ENCODE measurements around the gene ACOT7. TPM values are rescaled to one million over a fixed set of nuclear protein-coding genes. Genes with fewer than 3 reads are reported as not detected.
A peak's percentile ranks its signal among the peaks of the same experiment; 100 is the strongest.

ACOT7 gene
- total RNA-seq, 1 experiment from 2014 or later, result 151 TPM

GRCh38 chr1:6286266-6286665 is 107.3 kb downstream of the ACOT7 start (continued):
- TF ChIP-seq FOXK1 (CRISPR knock-in tag; IDR thresholded peaks at IDR 0.05), result no peak
- TF ChIP-seq ZNF416 (CRISPR knock-in tag; IDR thresholded peaks at IDR 0.05), result no peak
- no peak for TF ChIP-seq MLX (CRISPR knock-in tag; IDR thresholded peaks at IDR 0.05)
- TF ChIP-seq, protein P1, sequence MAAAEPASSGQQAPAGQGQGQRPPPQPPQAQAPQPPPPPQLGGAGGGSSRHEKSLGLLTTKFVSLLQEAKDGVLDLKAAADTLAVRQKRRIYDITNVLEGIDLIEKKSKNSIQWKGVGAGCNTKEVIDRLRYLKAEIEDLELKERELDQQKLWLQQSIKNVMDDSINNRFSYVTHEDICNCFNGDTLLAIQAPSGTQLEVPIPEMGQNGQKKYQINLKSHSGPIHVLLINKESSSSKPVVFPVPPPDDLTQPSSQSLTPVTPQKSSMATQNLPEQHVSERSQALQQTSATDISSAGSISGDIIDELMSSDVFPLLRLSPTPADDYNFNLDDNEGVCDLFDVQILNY (CRISPR knock-in tag; IDR thresholded peaks at IDR 0.05), result no peak
- TF ChIP-seq TEAD4 (CRISPR knock-in tag; IDR thresholded peaks at IDR 0.05), result no peak
- no peak for TF ChIP-seq ZMAT4 (CRISPR knock-in tag; IDR thresholded peaks at IDR 0.05)
- no peak for TF ChIP-seq ZNF219 (CRISPR knock-in tag; IDR thresholded peaks at IDR 0.05; ENCODE audit: borderline replicate concordance)
- no peak for TF ChIP-seq PRDM15 (CRISPR knock-in tag; IDR thresholded peaks at IDR 0.05)
- TF ChIP-seq NR1H2 (CRISPR knock-in tag; IDR thresholded peaks at IDR 0.05), result no peak
- no peak for TF ChIP-seq TEAD1 (CRISPR knock-in tag; IDR thresholded peaks at IDR 0.05)
- TF ChIP-seq NR3C1 (CRISPR knock-in tag; conservative IDR thresholded peaks at IDR 0.05; ENCODE audit: low read depth), result no peak

DNA sequence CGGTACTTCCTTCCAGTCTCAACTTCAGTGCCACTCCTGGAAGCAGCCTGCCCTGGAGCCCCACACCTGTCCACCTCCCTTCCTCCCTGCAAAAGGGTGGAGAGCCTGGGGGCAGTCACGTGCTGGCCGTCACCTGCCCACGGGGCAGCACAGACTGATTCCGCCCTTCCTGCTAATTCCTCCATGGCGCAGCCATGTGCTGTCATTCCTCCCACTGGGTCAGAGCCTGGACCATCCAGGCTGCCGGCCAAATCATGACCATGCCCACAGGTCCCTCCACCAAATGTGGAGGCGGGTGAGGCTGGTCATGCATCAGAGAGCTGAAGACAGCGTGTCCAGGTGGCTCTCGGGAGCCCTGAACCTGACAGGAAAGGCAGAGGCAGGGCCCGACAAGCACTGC is 108.2 kb downstream of the ACOT7 start:
- H3K4me3 Mint-ChIP-seq, result no peak overlapping the region
- POLR2A ChIA-PET, result no interaction called here
- no peaks in the 10 kb centered on the region for H3K4me1 Mint-ChIP-seq
- no peaks in the 10 kb centered on the region for H3K27me3 Mint-ChIP-seq (ENCODE audit: low read depth)
- TF ChIP-seq USF1 (CRISPR knock-in tag; IDR thresholded peaks at IDR 0.05), result no peak
- no peak for TF ChIP-seq NR3C1 (CRISPR knock-in tag; conservative IDR thresholded peaks at IDR 0.05; ENCODE audit: low read depth)
- TF ChIP-seq ZNF263 (CRISPR knock-in tag; IDR thresholded peaks at IDR 0.05; ENCODE audit: low read depth), result no peak
- H3K9me3 Mint-ChIP-seq, result no peaks in the 10 kb centered on the region
- CTCF ChIA-PET, result interaction anchor here (1.0 to 1.9 kb wide), 3 partner anchors 17 to 153 kb away, joined by 3 to 5 read pairs (median 4); no protein-coding TSS in a partner anchor
- ATAC-seq, result no peak
- no peak for DNase-seq (ENCODE audit: low spot score)
- peak overlapping the region; percentile 50; the same call in 1 of the 2 replicates for H3K27ac Mint-ChIP-seq
- no peaks in the 10 kb centered on the region for H3K36me3 Mint-ChIP-seq

GRCh38 chr1:6282577-6283270 is 110.8 kb downstream of the ACOT7 start:
- ChIA-PET CTCF (interaction anchor here (0.7 to 2.3 kb wide), 7 partner anchors 22 to 158 kb away, joined by 3 to 12 read pairs (median 3); partner anchors contain the start of gene GPR153), POLR2A (no interaction called here)
- H3K4me1 Mint-ChIP-seq, result no peaks in the 10 kb centered on the region
- no peak overlapping the region for H3K4me3 Mint-ChIP-seq
- H3K9me3 Mint-ChIP-seq, result no peaks in the 10 kb centered on the region
- no peak for DNase-seq (ENCODE audit: low spot score)
- no peak for ATAC-seq
- peak overlapping the region; percentile 29; the same call in 1 of the 2 replicates for H3K27ac Mint-ChIP-seq
- H3K27me3 Mint-ChIP-seq (ENCODE audit: low read depth), result no peaks in the 10 kb centered on the region
- H3K36me3 Mint-ChIP-seq, result no peaks in the 10 kb centered on the region
- TF ChIP-seq SOX15 (CRISPR knock-in tag; IDR thresholded peaks at IDR 0.05) (no peak), RELA (CRISPR knock-in tag; IDR thresholded peaks at IDR 0.05; ENCODE audit: borderline replicate concordance) (no peak), TP53 (CRISPR knock-in tag; IDR thresholded peaks at IDR 0.05) (no peak), JAZF1 (CRISPR knock-in tag; IDR thresholded peaks at IDR 0.05) (no peak), GRHL2 (CRISPR knock-in tag; IDR thresholded peaks at IDR 0.05; ENCODE audit: insufficient replicate concordance, severe bottlenecking) (no peak), CBFB (CRISPR knock-in tag; IDR thresholded peaks at IDR 0.05; ENCODE audit: low read depth) (no peak)
- TF ChIP-seq, protein P2, sequence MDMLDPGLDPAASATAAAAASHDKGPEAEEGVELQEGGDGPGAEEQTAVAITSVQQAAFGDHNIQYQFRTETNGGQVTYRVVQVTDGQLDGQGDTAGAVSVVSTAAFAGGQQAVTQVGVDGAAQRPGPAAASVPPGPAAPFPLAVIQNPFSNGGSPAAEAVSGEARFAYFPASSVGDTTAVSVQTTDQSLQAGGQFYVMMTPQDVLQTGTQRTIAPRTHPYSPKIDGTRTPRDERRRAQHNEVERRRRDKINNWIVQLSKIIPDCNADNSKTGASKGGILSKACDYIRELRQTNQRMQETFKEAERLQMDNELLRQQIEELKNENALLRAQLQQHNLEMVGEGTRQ (CRISPR knock-in tag; IDR thresholded peaks at IDR 0.05), result no peak
- TF ChIP-seq, protein P3, sequence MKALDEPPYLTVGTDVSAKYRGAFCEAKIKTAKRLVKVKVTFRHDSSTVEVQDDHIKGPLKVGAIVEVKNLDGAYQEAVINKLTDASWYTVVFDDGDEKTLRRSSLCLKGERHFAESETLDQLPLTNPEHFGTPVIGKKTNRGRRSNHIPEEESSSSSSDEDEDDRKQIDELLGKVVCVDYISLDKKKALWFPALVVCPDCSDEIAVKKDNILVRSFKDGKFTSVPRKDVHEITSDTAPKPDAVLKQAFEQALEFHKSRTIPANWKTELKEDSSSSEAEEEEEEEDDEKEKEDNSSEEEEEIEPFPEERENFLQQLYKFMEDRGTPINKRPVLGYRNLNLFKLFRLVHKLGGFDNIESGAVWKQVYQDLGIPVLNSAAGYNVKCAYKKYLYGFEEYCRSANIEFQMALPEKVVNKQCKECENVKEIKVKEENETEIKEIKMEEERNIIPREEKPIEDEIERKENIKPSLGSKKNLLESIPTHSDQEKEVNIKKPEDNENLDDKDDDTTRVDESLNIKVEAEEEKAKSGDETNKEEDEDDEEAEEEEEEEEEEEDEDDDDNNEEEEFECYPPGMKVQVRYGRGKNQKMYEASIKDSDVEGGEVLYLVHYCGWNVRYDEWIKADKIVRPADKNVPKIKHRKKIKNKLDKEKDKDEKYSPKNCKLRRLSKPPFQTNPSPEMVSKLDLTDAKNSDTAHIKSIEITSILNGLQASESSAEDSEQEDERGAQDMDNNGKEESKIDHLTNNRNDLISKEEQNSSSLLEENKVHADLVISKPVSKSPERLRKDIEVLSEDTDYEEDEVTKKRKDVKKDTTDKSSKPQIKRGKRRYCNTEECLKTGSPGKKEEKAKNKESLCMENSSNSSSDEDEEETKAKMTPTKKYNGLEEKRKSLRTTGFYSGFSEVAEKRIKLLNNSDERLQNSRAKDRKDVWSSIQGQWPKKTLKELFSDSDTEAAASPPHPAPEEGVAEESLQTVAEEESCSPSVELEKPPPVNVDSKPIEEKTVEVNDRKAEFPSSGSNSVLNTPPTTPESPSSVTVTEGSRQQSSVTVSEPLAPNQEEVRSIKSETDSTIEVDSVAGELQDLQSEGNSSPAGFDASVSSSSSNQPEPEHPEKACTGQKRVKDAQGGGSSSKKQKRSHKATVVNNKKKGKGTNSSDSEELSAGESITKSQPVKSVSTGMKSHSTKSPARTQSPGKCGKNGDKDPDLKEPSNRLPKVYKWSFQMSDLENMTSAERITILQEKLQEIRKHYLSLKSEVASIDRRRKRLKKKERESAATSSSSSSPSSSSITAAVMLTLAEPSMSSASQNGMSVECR (CRISPR knock-in tag; IDR thresholded peaks at IDR 0.05; ENCODE audit: borderline replicate concordance), result no peak
